GM19463 (cell line): ENCODE data around the gene PTPRG.
"Not testable (repeated sequence)": the region's sequence is repeated elsewhere in the genome, so short reads cannot be mapped to it uniquely, and the experiment has no call there.

ENCODE experiments used
- ATAC-seq: cut with Tn5 transposase; IDR thresholded peaks from one replicate; pipeline ENCODE4 v1.9.1; 2021; ENCODE audit warnings: mild to moderate bottlenecking, moderate library complexity; ENCODE audit not compliant: unreplicated experiment

PTPRG gene

DNA sequence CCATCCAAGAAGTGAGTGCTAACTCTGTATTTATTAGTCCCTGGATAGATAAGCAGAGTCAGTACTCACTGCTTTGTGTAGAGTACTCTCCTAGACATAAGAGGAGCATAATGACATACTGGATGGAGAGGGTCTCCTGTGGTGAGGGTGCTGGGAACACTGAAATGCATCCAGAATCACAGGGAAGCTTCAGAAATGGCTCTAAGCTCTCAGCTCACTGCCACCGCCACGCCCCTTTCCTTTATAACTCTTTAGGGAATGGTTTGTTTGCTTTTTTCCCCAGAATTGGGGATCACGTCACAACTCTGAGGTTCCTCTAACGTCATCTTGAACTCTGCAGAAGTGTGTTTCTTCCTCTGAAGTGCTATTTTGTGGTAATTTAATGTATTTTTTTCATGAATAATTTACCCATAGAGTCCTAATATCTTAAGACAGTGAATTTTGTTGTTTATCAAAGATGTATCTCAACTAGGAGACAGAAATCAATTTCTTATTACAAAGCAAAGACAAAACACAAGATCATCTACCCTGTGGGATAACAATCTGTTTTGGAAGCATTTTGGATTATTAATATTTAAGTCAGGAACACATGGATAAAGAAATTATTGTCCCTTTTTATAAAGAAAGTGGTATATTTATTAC is 154.6 kb downstream of the PTPRG start:
- ATAC-seq = no peak

DNA sequence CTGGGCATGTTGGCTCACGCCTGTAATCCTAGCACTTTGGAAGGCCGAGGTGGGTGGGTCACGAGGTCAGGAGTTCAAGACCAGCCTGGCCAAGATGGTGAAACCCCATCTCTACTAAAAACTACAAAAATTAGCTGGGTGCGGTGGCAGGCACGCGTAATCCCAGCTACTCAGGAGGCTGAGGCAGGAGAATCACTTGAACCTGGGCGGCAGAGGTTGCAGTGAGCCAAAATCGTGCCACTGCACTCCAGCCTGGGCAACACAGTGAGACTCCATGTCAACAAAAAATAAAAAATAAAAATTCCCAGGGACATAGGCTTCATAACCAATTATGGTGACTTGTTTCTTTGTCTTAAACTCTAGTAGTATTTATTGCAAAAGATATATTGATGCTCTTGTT is 155.3 kb downstream of the PTPRG start:
- not testable (repeated sequence) for ATAC-seq

DNA sequence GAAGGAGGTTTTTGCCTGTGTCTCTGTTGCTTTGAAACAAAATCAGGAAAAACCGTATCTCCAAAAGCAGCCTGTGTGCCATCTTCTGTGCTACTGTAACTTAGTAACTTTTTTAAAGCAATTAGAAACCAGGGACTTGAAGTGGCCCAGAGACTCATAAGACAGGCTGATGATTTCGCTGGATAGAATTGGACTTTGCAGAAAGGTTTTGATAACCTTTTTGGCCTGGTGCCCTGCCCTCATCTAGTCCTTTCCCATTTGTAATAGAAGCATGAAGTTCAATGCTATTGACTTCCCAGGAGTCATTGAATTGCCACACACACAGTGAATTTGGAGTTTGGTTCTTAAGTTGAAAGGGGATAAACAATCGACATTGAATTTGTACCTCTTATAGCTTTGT is 157.2 kb downstream of the PTPRG start:
- ATAC-seq = no peak

- no peak for ATAC-seq
Measured at GRCh38 chr3:61719278-61719977, 158.1 kb downstream of the PTPRG start.

- ATAC-seq = no peak
Measured at GRCh38 chr3:61723038-61723437, 161.7 kb downstream of the PTPRG start.

GRCh38 chr3:61724183-61724582 is 162.8 kb downstream of the PTPRG start:
- peak; percentile 69 for ATAC-seq

DNA sequence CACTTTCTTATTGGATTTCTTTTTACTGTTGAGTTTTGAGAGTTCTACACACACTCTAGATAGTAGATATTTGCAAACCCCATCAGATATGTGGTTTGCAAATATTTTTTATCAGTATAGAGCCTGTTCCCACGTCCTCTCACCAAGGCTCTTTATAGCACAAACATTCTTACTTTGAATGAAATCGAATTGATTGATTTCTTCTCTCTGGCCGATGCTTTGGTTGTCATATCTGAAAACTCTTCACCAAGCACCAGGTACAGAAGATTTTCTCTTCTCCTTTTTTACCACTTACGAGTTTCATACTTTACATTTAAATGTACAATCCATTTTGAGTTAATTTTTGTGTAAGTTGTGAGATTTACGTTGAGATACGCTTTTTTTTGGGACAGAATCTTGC is 163.4 kb downstream of the PTPRG start:
- ATAC-seq = peak; percentile 18

GRCh38 chr3:61725851-61726333 is 164.5 kb downstream of the PTPRG start:
- ATAC-seq = no peak

GRCh38 chr3:61727435-61727834 is 166.1 kb downstream of the PTPRG start:
- ATAC-seq = no peak

GRCh38 chr3:61729038-61729634 is 167.8 kb downstream of the PTPRG start:
- no peak for ATAC-seq

DNA sequence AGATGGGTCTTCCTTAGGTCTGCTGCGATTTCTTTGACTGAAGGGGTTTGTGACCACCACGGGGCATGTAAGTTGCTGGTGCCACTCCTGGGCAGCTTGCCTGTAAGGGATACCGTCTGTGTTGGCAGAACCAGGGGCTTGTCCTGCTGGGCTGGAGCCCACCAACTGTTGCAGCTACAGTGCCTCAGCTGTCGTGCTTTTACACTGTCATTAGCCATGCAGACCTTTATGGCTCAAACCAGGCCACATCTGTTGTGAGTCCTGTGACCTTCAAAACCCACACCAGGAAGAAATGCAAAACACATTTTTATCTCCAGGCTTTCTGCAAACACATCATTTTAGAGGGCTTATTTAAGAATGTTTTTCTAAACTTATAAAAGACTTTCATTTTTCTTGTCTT is 168.7 kb downstream of the PTPRG start:
- no peak for ATAC-seq

- ATAC-seq = no peak
Measured at GRCh38 chr3:61730577-61731231, 169.3 kb downstream of the PTPRG start.

GRCh38 chr3:61733000-61733399 is 171.6 kb downstream of the PTPRG start:
- ATAC-seq = no peak

DNA sequence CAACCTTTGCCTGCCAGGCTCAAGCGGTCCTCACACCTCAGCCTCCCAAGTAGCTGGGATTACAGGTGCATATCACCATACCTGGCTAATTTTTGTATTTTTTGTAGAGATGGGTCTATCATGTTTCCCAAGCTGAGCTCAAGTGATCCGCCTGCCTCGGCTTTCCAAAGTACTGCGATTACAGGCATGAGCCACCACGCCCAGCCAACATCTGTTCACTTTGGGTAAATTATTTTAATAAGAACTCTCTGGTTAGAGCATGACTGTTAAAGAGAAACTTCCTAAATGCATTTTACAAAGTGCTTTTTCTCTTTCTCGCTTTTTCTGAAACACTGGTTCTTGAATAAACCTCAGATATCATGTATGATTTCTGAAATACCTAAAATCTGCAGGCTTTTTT is 172.5 kb downstream of the PTPRG start:
- no peak for ATAC-seq

DNA sequence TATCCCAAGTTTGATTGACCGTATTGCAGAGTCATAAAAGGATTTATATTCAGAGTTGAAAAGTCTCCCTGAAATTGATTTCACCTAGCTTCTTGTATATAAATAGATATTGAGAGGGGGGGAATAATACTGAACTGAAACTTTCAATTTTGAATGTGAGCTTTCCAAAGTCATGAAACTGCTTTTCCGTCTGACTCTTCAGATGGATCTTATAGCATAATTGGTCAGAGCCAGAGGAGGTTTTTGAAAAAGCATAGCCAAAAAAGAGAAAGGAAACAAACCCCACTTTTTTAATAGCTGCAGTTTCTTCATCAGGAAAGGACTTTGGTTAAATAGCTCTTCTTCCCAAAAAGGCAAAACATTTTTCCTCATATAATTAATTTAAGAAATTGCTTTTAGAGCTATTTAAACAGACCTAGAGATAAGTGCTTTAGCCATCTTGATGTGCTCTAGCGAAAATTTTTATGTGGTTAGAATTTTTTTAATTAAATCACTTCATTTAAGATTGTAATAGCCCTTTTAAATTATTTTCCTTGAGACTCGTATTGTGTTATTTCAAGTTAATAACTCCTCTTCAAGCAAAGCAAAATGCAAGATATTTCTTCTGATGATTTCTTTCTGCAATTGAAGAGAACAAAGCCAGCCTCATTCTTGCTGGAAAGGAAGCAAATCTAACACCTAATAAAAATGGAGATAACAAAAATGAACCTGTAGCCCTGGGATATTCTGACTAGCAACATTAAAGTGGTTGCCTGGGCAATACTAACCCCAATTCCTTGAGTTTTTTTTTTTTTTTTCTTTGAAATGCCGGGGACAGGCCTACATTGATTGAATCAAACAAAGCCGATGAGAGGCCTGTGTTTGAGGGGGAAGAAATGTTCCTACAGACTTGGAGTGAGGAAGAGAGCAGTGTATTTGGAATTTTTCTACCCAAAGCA is 173.6 kb downstream of the PTPRG start:
- no peak for ATAC-seq

DNA sequence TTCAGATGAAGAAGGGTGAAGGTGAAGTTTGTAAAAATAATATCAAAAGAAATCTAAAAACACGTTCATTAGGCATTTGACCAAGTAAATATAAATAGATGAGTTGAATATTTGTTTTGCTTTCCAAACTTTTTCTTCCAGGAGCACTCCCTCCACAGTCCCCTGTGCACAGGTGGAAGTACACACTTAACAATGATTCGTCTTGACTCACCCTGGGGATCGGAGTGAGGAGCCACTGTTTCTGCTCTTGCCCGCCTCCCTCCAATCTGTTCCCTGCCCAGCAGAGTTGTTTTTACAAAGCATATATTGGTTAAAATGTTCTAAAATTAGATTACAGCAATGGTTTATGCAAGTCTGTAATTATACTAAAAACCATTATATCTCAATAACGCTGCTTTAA is 175.1 kb downstream of the PTPRG start:
- no peak for ATAC-seq

GRCh38 chr3:61739640-61740039 is 178.3 kb downstream of the PTPRG start:
- no peak for ATAC-seq

- ATAC-seq = no peak
Measured at GRCh38 chr3:61740494-61740893, 179.1 kb downstream of the PTPRG start.

GRCh38 chr3:61741551-61741950 is 180.2 kb downstream of the PTPRG start:
- ATAC-seq = no peak

DNA sequence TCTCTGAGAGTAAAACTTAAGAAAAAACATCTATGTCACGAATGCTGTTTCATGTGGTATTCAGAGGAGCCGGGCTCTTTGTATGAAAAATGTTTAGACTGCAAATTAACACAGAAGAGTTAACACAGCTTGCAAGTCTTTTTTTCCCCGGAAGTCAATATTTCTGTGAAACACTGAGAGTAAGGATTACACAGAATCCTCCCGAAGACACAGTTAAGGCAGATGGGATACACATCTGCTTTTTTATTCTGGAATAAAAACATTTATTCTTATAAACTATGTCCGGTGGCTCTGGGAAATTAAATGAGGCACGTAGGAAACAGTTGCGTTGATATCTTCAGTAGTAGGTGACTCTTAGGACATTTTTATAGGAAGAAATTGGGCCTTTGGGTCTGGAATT is 180.6 kb downstream of the PTPRG start:
- no peak for ATAC-seq

GRCh38 chr3:61743067-61743466 is 181.7 kb downstream of the PTPRG start:
- ATAC-seq = no peak
